Thyroid gland (tissue), 4 donors: ENCODE data around the gene UFM1. TPM values are rescaled to one million over a fixed set of nuclear protein-coding genes. Genes with fewer than 3 reads are reported as not detected.

Experiments
- DNase-seq, 2 donors: peaks; one replicate each; pipeline ENCODE4 v3.0.0-alpha.2; 2019
- H3K27ac ChIP-seq, 3 donors: fragments of 200-600 bp; sonication (generic); 1 replicate in 2 of 3; 2 replicates in 1 of 3; pipeline ENCODE4 v1.5.1; 2016 to 2019; ENCODE audit warnings: mild to moderate bottlenecking in 1 of 3, moderate library complexity in 1 of 3
- H3K27me3 ChIP-seq: fragments of 200-600 bp; sonication (generic); one replicate; pipeline ENCODE4 v1.5.1; 2019
- H3K36me3 ChIP-seq, 2 donors: fragments of 200-600 bp; sonication (generic); one replicate each; pipeline ENCODE4 v1.5.1; 2016 to 2019
- H3K4me1 ChIP-seq, 2 donors: fragments of 200-600 bp; sonication (generic); one replicate each; pipeline ENCODE4 v1.5.1; 2017 to 2019
- H3K4me3 ChIP-seq, 3 donors: fragments of 200-600 bp; sonication (generic); replicated peaks in 1 of 3; 1 replicate in 2 of 3; 2 replicates in 1 of 3; pipeline ENCODE4 v1.5.1; 2016; ENCODE audit warnings: mild to moderate bottlenecking in 1 of 3
- H3K9me3 ChIP-seq: fragments of 200-600 bp; sonication (generic); one replicate; pipeline ENCODE4 v1.5.1; 2017
- CTCF ChIP-seq, 6 experiments: fragments of 200-600 bp in 3 of 6; fragments of 450-650 bp in 3 of 6; sonication (generic) in 3 of 6; IDR thresholded peaks; one replicate each; pipeline ENCODE4 v1.5.1; 2016 to 2019; ENCODE audit warnings: antibody characterized with exemption in 6 of 6, mild to moderate bottlenecking in 2 of 6, inconsistent platforms in 1 of 6, moderate library complexity in 1 of 6
- POLR2A ChIP-seq, 2 donors: fragments of 450-650 bp; IDR thresholded peaks; one replicate each; pipeline ENCODE4 v1.6.1; 2017; ENCODE audit warnings: antibody characterized with exemption in 2 of 2, mild to moderate bottlenecking in 2 of 2, moderate library complexity in 1 of 2
- WGBS, 2 donors: methylation state at CpG; one replicate each; pipeline ENCODE4 v1.1.5; 2017; 5-methylcytosine and 5-hydroxymethylcytosine counted together
- intact Hi-C: fragments of 100-400 bp; cut with DNase I; formaldehyde crosslinking; loops from one replicate; pipeline ENCODE4 v1.15.1; 2023
- total RNA-seq, 4 donors: library from RNA; depleted of rRNA; stranded (reverse); fragments of >200 nt; gene quantifications; one replicate each; pipeline ENCODE4 v1.2.3, GENCODE V29; 2016

Gene UFM1
- total RNA-seq, 4 donors from 2014 or later, result 56.3 to 124 (median 77.9) TPM

- Histone ChIP-seq H3K9me3 (no peaks in the 10 kb centered on the region), H3K4me3 (no peak overlapping the region), H3K36me3 (no peaks in the 10 kb centered on the region), H3K4me1 (no peaks in the 10 kb centered on the region), H3K27ac (no peak overlapping the region), H3K27me3 (peaks cover 4% of the 10 kb centered on the region)
- 87 to 91% methylated on average over 1 of the region's 1 CpG for WGBS, 2 donors
- intact Hi-C loops, result no loop called here
- DNase-seq, result no peak
- no peak for TF ChIP-seq CTCF (IDR thresholded peaks at IDR 0.05)
- no peak for TF ChIP-seq POLR2A (IDR thresholded peaks at IDR 0.05)
These were observed 36.8 kb downstream of the UFM1 start for GRCh38 chr13:38386421-38386820.

GRCh38 chr13:38391341-38391740, 41.7 kb downstream of the UFM1 start:
- intact Hi-C loops, result no loop called here
- 93 to 96% methylated on average over 2 of the region's 2 CpGs for WGBS, 2 donors
- Histone ChIP-seq H3K27me3 (peaks cover 4% of the 10 kb centered on the region), H3K27ac (no peak overlapping the region), H3K4me3 (no peak overlapping the region), H3K9me3 (no peaks in the 10 kb centered on the region), H3K36me3 (no peaks in the 10 kb centered on the region), H3K4me1 (no peaks in the 10 kb centered on the region)
- no peak for DNase-seq
- TF ChIP-seq POLR2A (IDR thresholded peaks at IDR 0.05) (no peak), CTCF (IDR thresholded peaks at IDR 0.05) (no peak)

- TF ChIP-seq CTCF (IDR thresholded peaks at IDR 0.05) (no peak), POLR2A (IDR thresholded peaks at IDR 0.05) (no peak)
- H3K36me3 ChIP-seq, result no peaks in the 10 kb centered on the region
- H3K4me3 ChIP-seq, result no peak overlapping the region
- 39 to 44% methylated on average over 1 of the region's 1 CpG for WGBS, 2 donors
- H3K27me3 ChIP-seq, result peaks cover 4% of the 10 kb centered on the region
- no peak for DNase-seq
- intact Hi-C loops, result no loop called here
- no peaks in the 10 kb centered on the region for H3K9me3 ChIP-seq
- H3K4me1 ChIP-seq, result no peaks in the 10 kb centered on the region
- no peak overlapping the region for H3K27ac ChIP-seq
These were observed 45.3 kb downstream of the UFM1 start for GRCh38 chr13:38394777-38395496.

GRCh38 chr13:38395497-38395788, 45.8 kb downstream of the UFM1 start:
- TF ChIP-seq POLR2A (IDR thresholded peaks at IDR 0.05) (no peak), CTCF (IDR thresholded peaks at IDR 0.05) (no peak)
- intact Hi-C loops, result no loop called here

GRCh38 chr13:38398711-38399493, 49.3 kb downstream of the UFM1 start:
- WGBS, 2 donors, result 65 to 77% methylated on average over 5 of the region's 5 CpGs
- intact Hi-C loops, result no loop called here
- Histone ChIP-seq H3K27me3 (no peaks in the 10 kb centered on the region), H3K4me3 (no peak overlapping the region), H3K27ac (no peak overlapping the region), H3K36me3 (no peaks in the 10 kb centered on the region), H3K9me3 (no peaks in the 10 kb centered on the region), H3K4me1 (no peaks in the 10 kb centered on the region)
- TF ChIP-seq POLR2A (IDR thresholded peaks at IDR 0.05), result no peak
- no peak for TF ChIP-seq CTCF (IDR thresholded peaks at IDR 0.05)
- no peak for DNase-seq

More at GRCh38 chr13:38395497-38395788, 45.8 kb downstream of the UFM1 start:
- no peak overlapping the region for H3K4me3 ChIP-seq
- H3K9me3 ChIP-seq, result no peaks in the 10 kb centered on the region
- no peak overlapping the region for H3K27ac ChIP-seq
- H3K36me3 ChIP-seq, result no peaks in the 10 kb centered on the region
- H3K4me1 ChIP-seq, result no peaks in the 10 kb centered on the region
- no peak for DNase-seq
- 88 to 94% methylated on average over 3 of the region's 3 CpGs for WGBS, 2 donors
- H3K27me3 ChIP-seq, result peaks cover 1% of the 10 kb centered on the region
